OCI-LY1 (cell line): ENCODE measurements around the gene KRTAP6-3.

Experiments used
- H2AFZ ChIP-seq: fragments of 200-600 bp; sonication (generic), shearing (Covaris generic); 2 replicates; pipeline ENCODE4 v1.6.0; 2014; ENCODE audit warnings: antibody characterized with exemption, mild to moderate bottlenecking, low read length
- H3F3A ChIP-seq: fragments of 200-600 bp; sonication (generic), shearing (Covaris generic); 2 replicates; pipeline ENCODE4 v1.6.0; 2014; ENCODE audit warnings: mild to moderate bottlenecking, antibody characterized with exemption, low read length, moderate library complexity; ENCODE audit not compliant: insufficient read depth
- H3K27ac ChIP-seq: fragments of 200-600 bp; sonication (generic); 2 replicates; pipeline ENCODE4 v1.5.1; 2014; ENCODE audit warnings: low read length, mixed run types, mild to moderate bottlenecking, low read depth; ENCODE audit not compliant: poor library complexity, severe bottlenecking
- H3K27me3 ChIP-seq: fragments of 200-600 bp; sonication (generic); 2 replicates; pipeline ENCODE4 v1.6.0; 2014; ENCODE audit warnings: antibody characterized with exemption, mild to moderate bottlenecking, low read length, moderate library complexity; ENCODE audit not compliant: insufficient read depth
- H3K36me3 ChIP-seq: fragments of 200-600 bp; sonication (generic); 2 replicates; pipeline ENCODE4 v1.6.1; 2014; ENCODE audit warnings: mild to moderate bottlenecking, antibody characterized with exemption, low read length, moderate library complexity, mixed read lengths; ENCODE audit not compliant: insufficient read depth
- H3K4me1 ChIP-seq: fragments of 200-600 bp; sonication (generic); 2 replicates; pipeline ENCODE4 v1.5.1; 2014; ENCODE audit warnings: mild to moderate bottlenecking, low read length, moderate library complexity; ENCODE audit not compliant: insufficient read depth, severe bottlenecking
- H3K4me2 ChIP-seq: fragments of 200-600 bp; sonication (generic), shearing (Covaris generic); 2 replicates; pipeline ENCODE4 v1.6.1; 2014; ENCODE audit warnings: low read length
- H3K4me3 ChIP-seq: fragments of 200-600 bp; sonication (generic); 2 replicates; pipeline ENCODE4 v1.5.1; 2014; ENCODE audit warnings: low read length, low read depth, mild to moderate bottlenecking, mixed read lengths; ENCODE audit not compliant: poor library complexity, severe bottlenecking
- H3K79me2 ChIP-seq: fragments of 200-600 bp; shearing (Covaris generic); 2 replicates; pipeline ENCODE4 v1.6.1; 2016; ENCODE audit warnings: mixed run types, low read length, mixed read lengths; ENCODE audit not compliant: insufficient read depth
- H3K9ac ChIP-seq: fragments of 200-600 bp; sonication (generic), shearing (Covaris generic); 2 replicates; pipeline ENCODE4 v1.6.1; 2014; ENCODE audit warnings: mild to moderate bottlenecking, low read length, mixed read lengths
- H3K9me2 ChIP-seq: fragments of 200-600 bp; sonication (generic), shearing (Covaris generic); 2 replicates; pipeline ENCODE4 v1.6.1; 2014; ENCODE audit warnings: low read depth, mild to moderate bottlenecking, low read length, mixed read lengths
- H3K9me3 ChIP-seq: fragments of 200-600 bp; shearing (Covaris generic); 2 replicates; pipeline ENCODE4 v1.6.1; 2014; ENCODE audit warnings: low read length, mixed read lengths
- H4K20me1 ChIP-seq: fragments of 200-600 bp; sonication (generic), shearing (Covaris generic); 2 replicates; pipeline ENCODE4 v1.6.0; 2016; ENCODE audit warnings: mild to moderate bottlenecking, low read length; ENCODE audit not compliant: insufficient read depth
- CTCF ChIP-seq: fragments of 200-600 bp; sonication (generic), shearing (Covaris generic); IDR thresholded peaks from 2 replicates; pipeline ENCODE4 v1.5.1; 2017; ENCODE audit warnings: mild to moderate bottlenecking, antibody characterized with exemption, low read length, moderate library complexity, mixed read lengths
- EZH2 ChIP-seq: fragments of 200-600 bp; sonication (generic), shearing (Covaris generic); IDR thresholded peaks from 2 replicates; pipeline ENCODE4 v1.8.0; 2017; ENCODE audit warnings: borderline replicate concordance, mixed run types, mild to moderate bottlenecking, antibody characterized with exemption, low read length, moderate library complexity, mixed read lengths

KRTAP6-3 gene

DNA sequence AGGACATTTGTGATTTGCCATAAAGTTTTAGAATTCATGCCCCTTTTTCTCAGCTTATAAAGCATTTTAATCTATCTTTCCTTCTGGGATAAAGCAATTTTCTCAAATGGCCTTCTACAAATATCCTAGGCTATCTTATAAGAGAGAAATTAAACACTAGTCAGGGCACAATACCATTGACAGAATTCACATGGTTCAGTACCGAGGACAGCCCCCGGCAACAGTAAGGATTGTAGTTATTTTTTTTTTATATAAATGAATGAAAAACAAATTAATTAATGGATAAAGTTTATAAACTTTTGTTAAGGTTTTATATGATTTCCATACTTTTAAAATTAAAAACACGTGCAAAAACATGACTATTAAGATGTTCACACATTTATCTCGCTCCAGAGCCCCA lies 35.9 kb downstream of the KRTAP6-3 start:
- H3K9ac ChIP-seq = no peak overlapping the region
- no peaks in the 10 kb centered on the region for H3F3A ChIP-seq
- H4K20me1 ChIP-seq = no peaks in the 10 kb centered on the region
- H3K27ac ChIP-seq = no peak overlapping the region
- no peak overlapping the region for H2AFZ ChIP-seq
- no peak overlapping the region for H3K4me2 ChIP-seq
- H3K4me1 ChIP-seq = no peaks in the 10 kb centered on the region
- H3K27me3 ChIP-seq = no peaks in the 10 kb centered on the region
- no peak overlapping the region for H3K4me3 ChIP-seq
- H3K36me3 ChIP-seq = no peaks in the 10 kb centered on the region
- H3K9me3 ChIP-seq = no peaks in the 10 kb centered on the region
- H3K79me2 ChIP-seq = no peaks in the 10 kb centered on the region
- no peaks in the 10 kb centered on the region for H3K9me2 ChIP-seq
- TF ChIP-seq CTCF = no peak

- Histone ChIP-seq H3K79me2 (no peaks in the 10 kb centered on the region), H3K4me2 (no peak overlapping the region), H3K9me2 (no peaks in the 10 kb centered on the region), H3K27ac (no peak overlapping the region), H3F3A (no peaks in the 10 kb centered on the region), H4K20me1 (no peaks in the 10 kb centered on the region), H3K27me3 (no peaks in the 10 kb centered on the region), H3K9ac (no peak overlapping the region), H3K9me3 (no peaks in the 10 kb centered on the region), H3K4me1 (no peaks in the 10 kb centered on the region), H3K36me3 (no peaks in the 10 kb centered on the region), H2AFZ (no peak overlapping the region), H3K4me3 (no peak overlapping the region)
- TF ChIP-seq CTCF = no peak
- no peak for TF ChIP-seq EZH2
Observed at GRCh38 chr21:30629200-30629599, 37.0 kb downstream of the KRTAP6-3 start.

GRCh38 chr21:30634906-30635305 lies 42.7 kb downstream of the KRTAP6-3 start, which contains the start of gene KRTAP20-2:
Gene KRTAP20-2 (plus strand): TSS chr21:30635206. CDS start chr21:30635264, 58 bp downstream.
- H3K27ac ChIP-seq = no peak within 1 kb of the TSS
- H3K79me2 ChIP-seq = no peaks in the 10 kb centered on the region
- no peaks in the 10 kb centered on the region for H3K9me2 ChIP-seq
- H3K4me2 ChIP-seq = no peak within 1 kb of the TSS
- no peak within 1 kb of the TSS for H2AFZ ChIP-seq
- H3F3A ChIP-seq = no peaks in the 10 kb centered on the region
- no peaks in the 10 kb centered on the region for H4K20me1 ChIP-seq
- no peak within 1 kb of the TSS for H3K4me3 ChIP-seq
- no peaks in the 10 kb centered on the region for H3K36me3 ChIP-seq
- no peak within 1 kb of the TSS for H3K9ac ChIP-seq
- no peak for TF ChIP-seq EZH2
- no peaks in the 10 kb centered on the region for H3K9me3 ChIP-seq
- H3K27me3 ChIP-seq = no peaks in the 10 kb centered on the region
- H3K4me1 ChIP-seq = no peaks in the 10 kb centered on the region

DNA sequence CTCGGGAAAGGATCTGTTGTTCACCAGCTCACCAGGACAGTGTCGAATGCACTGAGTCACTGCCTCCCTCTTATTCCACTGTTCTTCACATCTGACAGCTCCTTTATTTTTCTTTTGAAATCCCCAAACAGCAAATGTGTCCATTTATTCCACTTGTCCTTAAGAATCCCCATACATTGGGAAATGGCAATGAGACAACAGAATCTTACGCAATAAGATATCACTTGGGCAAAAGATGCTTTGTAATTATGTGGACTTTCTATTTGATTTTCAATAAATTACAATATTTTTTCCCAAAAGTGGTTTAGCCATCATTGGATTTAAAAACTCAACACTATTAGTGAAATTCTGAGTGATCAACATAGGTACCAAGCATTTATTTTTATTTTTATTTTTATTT lies 46.4 kb downstream of the KRTAP6-3 start:
- H3K4me3 ChIP-seq = no peak overlapping the region
- no peaks in the 10 kb centered on the region for H3K4me1 ChIP-seq
- no peak for TF ChIP-seq CTCF
- no peak for TF ChIP-seq EZH2
- no peaks in the 10 kb centered on the region for H3K9me2 ChIP-seq
- no peak overlapping the region for H2AFZ ChIP-seq
- no peak overlapping the region for H3K27ac ChIP-seq
- H4K20me1 ChIP-seq = no peaks in the 10 kb centered on the region
- H3K9ac ChIP-seq = no peak overlapping the region
- H3K27me3 ChIP-seq = no peaks in the 10 kb centered on the region
- no peaks in the 10 kb centered on the region for H3K9me3 ChIP-seq
- no peak overlapping the region for H3K4me2 ChIP-seq
- no peaks in the 10 kb centered on the region for H3F3A ChIP-seq
- no peaks in the 10 kb centered on the region for H3K36me3 ChIP-seq
- no peaks in the 10 kb centered on the region for H3K79me2 ChIP-seq
